NB4 (cell line): ENCODE results near the gene CCL7.

Experiments used
- DNase-seq: peaks from one replicate; pipeline ENCODE4 v3.0.0; 2010; ENCODE audit warnings: low read depth
- H3K4me3 ChIP-seq: one replicate; pipeline ENCODE4 v1.5.1; 2011; ENCODE audit warnings: mild to moderate bottlenecking, low read depth, low read length, moderate library complexity
- MYC ChIP-seq: IDR thresholded peaks from 2 replicates; pipeline ENCODE4 v1.6.1; 2011; ENCODE audit warnings: low read depth, low read length
- POLR2A ChIP-seq: IDR thresholded peaks from 2 replicates; pipeline ENCODE4 v1.6.1; 2011; ENCODE audit warnings: mild to moderate bottlenecking; ENCODE audit not compliant: insufficient read length; ENCODE audit errors: extremely low read depth
- TF ChIP-seq, protein P1 (sequence below): IDR thresholded peaks from one replicate; pipeline ENCODE4 v1.5.1; 2012; ENCODE audit warnings: low read depth, low read length
- TF ChIP-seq, protein P2 (sequence below): IDR thresholded peaks from 2 replicates; pipeline ENCODE4 v1.6.1; 2011; ENCODE audit warnings: low read depth, low read length

CCL7 gene

DNA sequence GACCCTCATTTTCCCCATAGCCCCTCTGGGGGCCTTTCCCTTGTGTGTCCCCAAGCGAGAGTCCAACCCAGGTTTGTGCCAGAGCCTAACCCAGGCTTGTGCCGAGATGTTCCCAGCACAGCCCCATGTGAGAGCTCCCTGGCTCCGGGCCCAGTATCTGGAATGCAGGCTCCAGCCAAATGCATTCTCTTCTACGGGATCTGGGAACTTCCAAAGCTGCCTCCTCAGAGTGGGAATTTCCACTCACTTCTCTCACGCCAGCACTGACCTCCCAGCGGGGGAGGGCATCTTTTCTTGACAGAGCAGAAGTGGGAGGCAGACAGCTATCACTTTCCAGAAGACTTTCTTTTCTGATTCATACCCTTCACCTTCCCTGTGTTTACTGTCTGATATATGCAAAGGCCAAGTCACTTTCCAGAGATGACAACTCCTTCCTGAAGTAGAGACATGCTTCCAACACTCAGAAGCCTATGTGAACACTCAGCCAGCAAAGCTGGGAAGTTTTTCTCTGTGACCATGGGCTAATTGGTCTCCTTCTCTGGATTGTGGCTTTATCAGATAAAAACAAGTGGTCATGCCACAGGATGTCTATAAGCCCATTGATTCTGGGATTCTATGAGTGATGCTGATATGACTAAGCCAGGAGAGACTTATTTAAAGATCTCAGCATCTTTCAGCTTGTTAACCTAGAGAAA, 17.4 kb upstream of the CCL7 start:
- no peak overlapping the region for H3K4me3 ChIP-seq
- TF ChIP-seq, protein P1, sequence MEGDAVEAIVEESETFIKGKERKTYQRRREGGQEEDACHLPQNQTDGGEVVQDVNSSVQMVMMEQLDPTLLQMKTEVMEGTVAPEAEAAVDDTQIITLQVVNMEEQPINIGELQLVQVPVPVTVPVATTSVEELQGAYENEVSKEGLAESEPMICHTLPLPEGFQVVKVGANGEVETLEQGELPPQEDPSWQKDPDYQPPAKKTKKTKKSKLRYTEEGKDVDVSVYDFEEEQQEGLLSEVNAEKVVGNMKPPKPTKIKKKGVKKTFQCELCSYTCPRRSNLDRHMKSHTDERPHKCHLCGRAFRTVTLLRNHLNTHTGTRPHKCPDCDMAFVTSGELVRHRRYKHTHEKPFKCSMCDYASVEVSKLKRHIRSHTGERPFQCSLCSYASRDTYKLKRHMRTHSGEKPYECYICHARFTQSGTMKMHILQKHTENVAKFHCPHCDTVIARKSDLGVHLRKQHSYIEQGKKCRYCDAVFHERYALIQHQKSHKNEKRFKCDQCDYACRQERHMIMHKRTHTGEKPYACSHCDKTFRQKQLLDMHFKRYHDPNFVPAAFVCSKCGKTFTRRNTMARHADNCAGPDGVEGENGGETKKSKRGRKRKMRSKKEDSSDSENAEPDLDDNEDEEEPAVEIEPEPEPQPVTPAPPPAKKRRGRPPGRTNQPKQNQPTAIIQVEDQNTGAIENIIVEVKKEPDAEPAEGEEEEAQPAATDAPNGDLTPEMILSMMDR: no peak
- TF ChIP-seq, protein P2, sequence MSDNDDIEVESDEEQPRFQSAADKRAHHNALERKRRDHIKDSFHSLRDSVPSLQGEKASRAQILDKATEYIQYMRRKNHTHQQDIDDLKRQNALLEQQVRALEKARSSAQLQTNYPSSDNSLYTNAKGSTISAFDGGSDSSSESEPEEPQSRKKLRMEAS: no peak
- TF ChIP-seq MYC (no peak), POLR2A (no peak)
- DNase-seq: peak; percentile 63

DNA sequence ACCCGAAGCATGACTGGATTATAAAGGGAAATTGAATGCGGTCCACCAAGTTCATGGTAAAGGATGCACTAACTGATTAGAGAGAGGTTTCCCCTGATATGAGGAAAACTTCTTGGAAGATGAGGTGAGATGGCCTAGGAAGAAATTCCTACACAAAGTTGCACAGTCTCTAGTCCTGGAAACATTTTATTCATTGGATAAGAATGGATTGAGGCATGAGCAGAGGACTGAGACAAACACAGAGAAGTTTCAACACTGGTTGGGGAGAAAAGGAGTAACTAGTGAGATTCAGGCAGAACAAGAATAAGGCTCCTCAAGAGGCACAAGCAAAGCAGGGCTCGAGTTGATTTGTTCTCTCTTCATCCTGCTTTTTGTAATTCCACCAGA, 16.9 kb upstream of the CCL7 start:
- DNase-seq: no peak
- H3K4me3 ChIP-seq: no peak overlapping the region
- TF ChIP-seq, protein P1: no peak
- TF ChIP-seq, protein P2: no peak
- TF ChIP-seq MYC: no peak
- TF ChIP-seq POLR2A: no peak

DNA sequence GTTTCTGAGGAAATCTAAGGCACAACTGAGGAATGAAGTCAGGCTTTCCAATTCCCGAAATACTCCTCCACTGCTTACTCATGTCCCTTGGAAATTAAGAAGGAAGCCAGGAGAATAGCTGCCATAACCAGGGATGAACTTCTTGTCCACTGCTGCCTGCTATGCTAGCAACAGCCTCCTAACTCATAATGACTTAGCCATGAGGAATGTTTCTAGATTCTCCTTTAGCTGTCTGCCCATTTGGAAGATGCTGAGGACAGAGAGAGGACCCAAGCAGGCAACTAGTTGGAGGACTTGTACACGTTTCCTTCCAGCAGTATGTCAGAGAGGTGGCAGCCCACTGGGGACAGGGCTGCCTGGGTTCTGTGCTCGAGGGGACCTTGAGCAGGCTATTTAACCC, 15.9 kb upstream of the CCL7 start:
- no peak for TF ChIP-seq POLR2A
- TF ChIP-seq, protein P2: no peak
- no peak for TF ChIP-seq MYC
- TF ChIP-seq, protein P1: no peak
- no peak overlapping the region for H3K4me3 ChIP-seq
- no peak for DNase-seq

DNA sequence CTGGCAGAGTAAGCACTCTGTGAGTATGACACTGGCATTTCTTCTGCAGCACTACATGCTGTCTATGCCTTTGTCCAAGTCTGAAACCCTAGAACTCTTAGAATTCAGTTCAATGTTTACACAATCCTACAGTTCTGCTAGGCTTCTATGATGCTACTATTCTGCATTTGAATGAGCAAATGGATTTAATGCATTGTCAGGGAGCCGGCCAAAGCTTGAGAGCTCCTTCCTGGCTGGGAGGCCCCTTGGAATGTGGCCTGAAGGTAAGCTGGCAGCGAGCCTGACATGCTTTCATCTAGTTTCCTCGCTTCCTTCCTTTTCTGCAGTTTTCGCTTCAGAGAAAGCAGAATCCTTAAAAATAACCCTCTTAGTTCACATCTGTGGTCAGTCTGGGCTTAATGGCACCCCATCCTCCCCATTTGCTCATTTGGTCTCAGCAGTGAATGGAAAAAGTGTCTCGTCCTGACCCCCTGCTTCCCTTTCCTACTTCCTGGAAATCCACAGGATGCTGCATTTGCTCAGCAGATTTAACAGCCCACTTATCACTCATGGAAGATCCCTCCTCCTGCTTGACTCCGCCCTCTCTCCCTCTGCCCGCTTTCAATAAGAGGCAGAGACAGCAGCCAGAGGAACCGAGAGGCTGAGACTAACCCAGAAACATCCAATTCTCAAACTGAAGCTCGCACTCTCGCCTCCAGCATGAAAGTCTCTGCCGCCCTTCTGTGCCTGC, 15.2 kb upstream of the CCL7 start, which contains the start of gene CCL2:
CCL2 (plus strand) TSS at position 635 of the 730 bp plus-strand sequence; CDS start at position 700, 65 bp downstream.
- peak; percentile 34 for DNase-seq
- peak within 1 kb of the TSS; percentile 29 for H3K4me3 ChIP-seq

DNA sequence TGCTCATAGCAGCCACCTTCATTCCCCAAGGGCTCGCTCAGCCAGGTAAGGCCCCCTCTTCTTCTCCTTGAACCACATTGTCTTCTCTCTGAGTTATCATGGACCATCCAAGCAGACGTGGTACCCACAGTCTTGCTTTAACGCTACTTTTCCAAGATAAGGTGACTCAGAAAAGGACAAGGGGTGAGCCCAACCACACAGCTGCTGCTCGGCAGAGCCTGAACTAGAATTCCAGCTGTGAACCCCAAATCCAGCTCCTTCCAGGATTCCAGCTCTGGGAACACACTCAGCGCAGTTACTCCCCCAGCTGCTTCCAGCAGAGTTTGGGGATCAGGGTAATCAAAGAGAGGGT, 14.7 kb upstream of the CCL7 start:
- peak overlapping the region; percentile 29 for H3K4me3 ChIP-seq
- TF ChIP-seq, protein P1: no peak
- TF ChIP-seq MYC (no peak), POLR2A (no peak)
- TF ChIP-seq, protein P2: no peak
- no peak for DNase-seq

More for the DNA sequence above, 15.2 kb upstream of the CCL7 start, which contains the start of gene CCL2:
- no peak for TF ChIP-seq MYC
- no peak for TF ChIP-seq POLR2A
- TF ChIP-seq, protein P1: no peak
- TF ChIP-seq, protein P2: no peak
